Vagina (tissue), 2 donors: ENCODE data around the gene TMIGD1. TPM values are rescaled to one million over a fixed set of nuclear protein-coding genes. Genes with fewer than 3 reads are reported as not detected.
"Not testable (repeated sequence)": the region's sequence is repeated elsewhere in the genome, so short reads cannot be mapped to it uniquely, and the experiment has no call there.

ENCODE experiments used
- DNase-seq, 2 donors: peaks; one replicate each; pipeline ENCODE4 v3.0.0-alpha.2; 2017; ENCODE audit errors: extremely low spot score in 2 of 2
- H3K27ac ChIP-seq: fragments of 200-600 bp; sonication (generic); one replicate; pipeline ENCODE4 v1.5.1; 2019
- H3K27me3 ChIP-seq: fragments of 200-600 bp; sonication (generic); one replicate; pipeline ENCODE4 v1.5.1; 2019
- H3K36me3 ChIP-seq, 2 donors: fragments of 200-600 bp; sonication (generic); one replicate each; pipeline ENCODE4 v1.5.1; 2017 to 2019
- H3K4me1 ChIP-seq: fragments of 200-600 bp; sonication (generic); one replicate; pipeline ENCODE4 v1.5.1; 2019
- H3K4me3 ChIP-seq, 2 donors: fragments of 200-600 bp; sonication (generic); 1 replicate in 1 of 2; 2 replicates in 1 of 2; pipeline ENCODE4 v1.5.1; 2016 to 2019
- H3K9me3 ChIP-seq: fragments of 200-600 bp; sonication (generic); one replicate; pipeline ENCODE4 v1.5.1; 2019
- POLR2A ChIP-seq, 2 donors: fragments of 450-650 bp; IDR thresholded peaks; one replicate each; pipeline ENCODE4 v1.6.1; 2017; ENCODE audit warnings: antibody characterized with exemption in 2 of 2, mild to moderate bottlenecking in 2 of 2, moderate library complexity in 2 of 2
- POLR2AphosphoS5 ChIP-seq, 2 donors: sonication (generic); formaldehyde crosslinking; IDR thresholded peaks; one replicate each; pipeline ENCODE4 v1.9.0; 2017; ENCODE audit warnings: antibody characterized with exemption in 2 of 2, mild to moderate bottlenecking in 2 of 2, low read depth in 1 of 2; ENCODE audit not compliant: insufficient read depth in 1 of 2
- intact Hi-C: fragments of 100-400 bp; cut with DNase I; formaldehyde crosslinking; loops from one replicate; pipeline ENCODE4 v1.15.1; 2023
- total RNA-seq: library from RNA; depleted of rRNA; stranded (reverse); fragments of >200 nt; gene quantifications from one replicate; pipeline ENCODE4 v1.2.3, GENCODE V29; 2016
- TF ChIP-seq, protein P1 (sequence below), 3 experiments: fragments of 450-650 bp in 2 of 3; fragments of 200-600 bp in 1 of 3; sonication (generic) in 1 of 3; IDR thresholded peaks; one replicate each; pipeline ENCODE4 v1.5.1; 2017 to 2019; ENCODE audit warnings: antibody characterized with exemption in 3 of 3, mild to moderate bottlenecking in 2 of 3, moderate library complexity in 2 of 3

TMIGD1 gene
- total RNA-seq, 1 donor from 2014 or later: not detected

- DNase-seq: no peak
- H3K4me1 ChIP-seq: peaks cover 27% of the 10 kb centered on the region
- no peaks in the 10 kb centered on the region for H3K36me3 ChIP-seq
- H3K27me3 ChIP-seq: no peaks in the 10 kb centered on the region
- TF ChIP-seq POLR2A (IDR thresholded peaks at IDR 0.05) (no peak), POLR2AphosphoS5 (IDR thresholded peaks at IDR 0.05; ENCODE audit: insufficient read depth in 1 of 2, low read depth in 1 of 2) (no peak)
- TF ChIP-seq, protein P1, sequence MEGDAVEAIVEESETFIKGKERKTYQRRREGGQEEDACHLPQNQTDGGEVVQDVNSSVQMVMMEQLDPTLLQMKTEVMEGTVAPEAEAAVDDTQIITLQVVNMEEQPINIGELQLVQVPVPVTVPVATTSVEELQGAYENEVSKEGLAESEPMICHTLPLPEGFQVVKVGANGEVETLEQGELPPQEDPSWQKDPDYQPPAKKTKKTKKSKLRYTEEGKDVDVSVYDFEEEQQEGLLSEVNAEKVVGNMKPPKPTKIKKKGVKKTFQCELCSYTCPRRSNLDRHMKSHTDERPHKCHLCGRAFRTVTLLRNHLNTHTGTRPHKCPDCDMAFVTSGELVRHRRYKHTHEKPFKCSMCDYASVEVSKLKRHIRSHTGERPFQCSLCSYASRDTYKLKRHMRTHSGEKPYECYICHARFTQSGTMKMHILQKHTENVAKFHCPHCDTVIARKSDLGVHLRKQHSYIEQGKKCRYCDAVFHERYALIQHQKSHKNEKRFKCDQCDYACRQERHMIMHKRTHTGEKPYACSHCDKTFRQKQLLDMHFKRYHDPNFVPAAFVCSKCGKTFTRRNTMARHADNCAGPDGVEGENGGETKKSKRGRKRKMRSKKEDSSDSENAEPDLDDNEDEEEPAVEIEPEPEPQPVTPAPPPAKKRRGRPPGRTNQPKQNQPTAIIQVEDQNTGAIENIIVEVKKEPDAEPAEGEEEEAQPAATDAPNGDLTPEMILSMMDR (IDR thresholded peaks at IDR 0.05): no peak
- no peaks in the 10 kb centered on the region for H3K9me3 ChIP-seq
- intact Hi-C loops: no loop called here
- no peak overlapping the region for H3K4me3 ChIP-seq
- H3K27ac ChIP-seq: no peak overlapping the region
Measured at GRCh38 chr17:30345089-30345433, 11.2 kb upstream of the TMIGD1 start.

- DNase-seq: no peak
- Histone ChIP-seq H3K4me3 (no peak overlapping the region), H3K36me3 (no peaks in the 10 kb centered on the region), H3K9me3 (no peaks in the 10 kb centered on the region), H3K4me1 (peaks cover 27% of the 10 kb centered on the region), H3K27me3 (no peaks in the 10 kb centered on the region), H3K27ac (no peak overlapping the region)
- TF ChIP-seq, protein P1 (IDR thresholded peaks at IDR 0.05): no peak
- TF ChIP-seq POLR2AphosphoS5 (IDR thresholded peaks at IDR 0.05; ENCODE audit: insufficient read depth in 1 of 2, low read depth in 1 of 2) (peak in 1 of 2 donors; percentile 72), POLR2A (IDR thresholded peaks at IDR 0.05) (no peak)
- intact Hi-C loops: no loop called here
Measured at GRCh38 chr17:30344283-30345088, 10.6 kb upstream of the TMIGD1 start.

- intact Hi-C loops: no loop called here
- peaks cover 27% of the 10 kb centered on the region for H3K4me1 ChIP-seq
- DNase-seq: no peak
- H3K36me3 ChIP-seq: no peaks in the 10 kb centered on the region
- H3K4me3 ChIP-seq: no peak overlapping the region
- H3K27ac ChIP-seq: no peak overlapping the region
- no peaks in the 10 kb centered on the region for H3K9me3 ChIP-seq
- TF ChIP-seq POLR2AphosphoS5 (IDR thresholded peaks at IDR 0.05; ENCODE audit: insufficient read depth in 1 of 2, low read depth in 1 of 2) (no peak), POLR2A (IDR thresholded peaks at IDR 0.05) (no peak)
- TF ChIP-seq, protein P1 (IDR thresholded peaks at IDR 0.05): no peak
- H3K27me3 ChIP-seq: no peaks in the 10 kb centered on the region
Measured at GRCh38 chr17:30343796-30344195, 9.9 kb upstream of the TMIGD1 start.

GRCh38 chr17:30343244-30343643 lies 9.4 kb upstream of the TMIGD1 start:
- DNase-seq, H3K27ac ChIP-seq, H3K36me3 ChIP-seq, H3K27me3 ChIP-seq, H3K4me3 ChIP-seq, intact Hi-C loops, H3K9me3 ChIP-seq: not testable (repeated sequence)
- peaks cover 27% of the 10 kb centered on the region for H3K4me1 ChIP-seq

GRCh38 chr17:30341703-30342249 lies 7.9 kb upstream of the TMIGD1 start:
- intact Hi-C loops: no loop called here
- no peak for DNase-seq
- Histone ChIP-seq H3K36me3 (no peaks in the 10 kb centered on the region), H3K27me3 (no peaks in the 10 kb centered on the region), H3K4me3 (no peak overlapping the region), H3K4me1 (peaks cover 27% of the 10 kb centered on the region), H3K27ac (no peak overlapping the region), H3K9me3 (no peaks in the 10 kb centered on the region)
- no peak for TF ChIP-seq POLR2A (IDR thresholded peaks at IDR 0.05)
- TF ChIP-seq, protein P1 (IDR thresholded peaks at IDR 0.05): no peak
- TF ChIP-seq POLR2AphosphoS5 (IDR thresholded peaks at IDR 0.05; ENCODE audit: insufficient read depth in 1 of 2, low read depth in 1 of 2): no peak
